Astrocyte (in vitro differentiated cells and primary cell): ENCODE measurements around the gene AKAP12. TPM values are rescaled to one million over a fixed set of nuclear protein-coding genes. Genes with fewer than 3 reads are reported as not detected.

Source experiments
- DNase-seq: peaks from one replicate; pipeline ENCODE4 v3.0.0-alpha.2; 2010; ENCODE audit warnings: low read depth
- FAIRE-seq: peaks from 2 replicates; lab custom pipeline; 2011; peaks lifted over from hg19 to GRCh38; lab: Jason Lieb, UNC
- H2AFZ ChIP-seq: 2 replicates; pipeline ENCODE4 v1.6.0; 2012; ENCODE audit warnings: low read depth, low read length, inconsistent platforms
- H3K27ac ChIP-seq: 2 replicates; pipeline ENCODE4 v1.5.1; 2011; ENCODE audit warnings: low read depth, low read length, inconsistent platforms
- H3K27me3 ChIP-seq: 2 replicates; pipeline ENCODE4 v1.6.0; 2011; ENCODE audit warnings: low read length, inconsistent platforms; ENCODE audit not compliant: insufficient read depth
- H3K36me3 ChIP-seq: 2 replicates; pipeline ENCODE4 v1.5.1; 2011; ENCODE audit warnings: low read length, inconsistent platforms; ENCODE audit not compliant: insufficient read depth
- H3K4me1 ChIP-seq: 2 replicates; pipeline ENCODE4 v1.5.1; 2011; ENCODE audit warnings: low read length, inconsistent platforms; ENCODE audit not compliant: insufficient read depth
- H3K4me2 ChIP-seq: 2 replicates; pipeline ENCODE4 v1.6.0; 2012; ENCODE audit warnings: low read length, inconsistent platforms
- H3K4me3 ChIP-seq: 2 replicates; pipeline ENCODE4 v1.5.1; 2011; ENCODE audit warnings: low read depth, mild to moderate bottlenecking, low read length, inconsistent platforms; ENCODE audit not compliant: insufficient read depth
- H3K79me2 ChIP-seq: 2 replicates; pipeline ENCODE4 v1.6.0; 2012; ENCODE audit warnings: mild to moderate bottlenecking, low read length, inconsistent platforms; ENCODE audit not compliant: insufficient read depth
- H3K9ac ChIP-seq: 2 replicates; pipeline ENCODE4 v1.6.0; 2012; ENCODE audit warnings: mild to moderate bottlenecking, low read length, inconsistent platforms
- H3K9me3 ChIP-seq: 2 replicates; pipeline ENCODE4 v1.5.1; 2012; ENCODE audit warnings: low read depth, mild to moderate bottlenecking, low read length, inconsistent platforms; ENCODE audit not compliant: insufficient read depth
- H4K20me1 ChIP-seq: 2 replicates; pipeline ENCODE4 v1.6.0; 2012; ENCODE audit warnings: low read length, inconsistent platforms; ENCODE audit not compliant: insufficient read depth
- H3K27ac Mint-ChIP-seq: one replicate; pipeline ENCODE4 v1.8.0; 2021; ENCODE audit warnings: mild to moderate bottlenecking, mixed read lengths; ENCODE audit not compliant: unreplicated experiment
- H3K27me3 Mint-ChIP-seq: one replicate; pipeline ENCODE4 v1.8.0; 2021; ENCODE audit warnings: low read depth, mixed read lengths; ENCODE audit not compliant: unreplicated experiment
- H3K36me3 Mint-ChIP-seq: one replicate; pipeline ENCODE4 v1.8.0; 2021; ENCODE audit warnings: low read depth, mixed read lengths; ENCODE audit not compliant: unreplicated experiment
- H3K4me1 Mint-ChIP-seq: one replicate; pipeline ENCODE4 v1.8.0; 2021; ENCODE audit warnings: low read depth, mixed read lengths; ENCODE audit not compliant: unreplicated experiment
- H3K4me3 Mint-ChIP-seq: one replicate; pipeline ENCODE4 v1.8.0; 2021; ENCODE audit warnings: mild to moderate bottlenecking, moderate library complexity, mixed read lengths; ENCODE audit not compliant: unreplicated experiment
- H3K9me3 Mint-ChIP-seq: one replicate; pipeline ENCODE4 v1.8.0; 2021; ENCODE audit warnings: mild to moderate bottlenecking, mixed read lengths; ENCODE audit not compliant: unreplicated experiment
- CTCF ChIP-seq: IDR thresholded peaks from 2 replicates; pipeline ENCODE4 v1.5.1; 2011; ENCODE audit warnings: low read depth, mild to moderate bottlenecking, inconsistent platforms, low read length, moderate library complexity; ENCODE audit not compliant: insufficient read depth
- EZH2 ChIP-seq: IDR thresholded peaks from 2 replicates; pipeline ENCODE4 v1.6.1; 2012; ENCODE audit warnings: mild to moderate bottlenecking, low read length, inconsistent platforms; ENCODE audit not compliant: insufficient read depth
- total RNA-seq: library from RNA; stranded (reverse); gene quantifications from 2 replicates; pipeline ENCODE4 v1.2.1, GENCODE V29; 2021

Gene AKAP12
- total RNA-seq, 1 donor from 2014 or later = 115 TPM

GRCh38 chr6:151317103-151317994 lies 77.6 kb downstream of the AKAP12 start:
- Mint-ChIP-seq H3K36me3 (peaks cover 12% of the 10 kb centered on the region), H3K27ac (peak overlapping the region; percentile 88), H3K27me3 (no peaks in the 10 kb centered on the region), H3K9me3 (no peaks in the 10 kb centered on the region), H3K4me1 (peaks cover 9% of the 10 kb centered on the region), H3K4me3 (no peak overlapping the region)
- Histone ChIP-seq H3K27ac (peak overlapping the region; percentile 60), H3K9ac (peak overlapping the region; percentile 55), H3K4me1 (peaks cover 15% of the 10 kb centered on the region), H3K36me3 (peaks cover 7% of the 10 kb centered on the region), H2AFZ (no peak overlapping the region), H3K4me3 (no peak overlapping the region), H3K79me2 (peaks cover 85% of the 10 kb centered on the region), H3K9me3 (no peaks in the 10 kb centered on the region), H3K27me3 (no peaks in the 10 kb centered on the region), H4K20me1 (peaks cover 16% of the 10 kb centered on the region), H3K4me2 (peak overlapping the region; percentile 49)
- DNase-seq (peak; percentile 92), FAIRE-seq (peak; percentile 47)
- TF ChIP-seq CTCF = no peak
- TF ChIP-seq EZH2 = no peak

- peaks cover 15% of the 10 kb centered on the region for H3K4me1 ChIP-seq
- H3K27ac ChIP-seq = peak overlapping the region; percentile 60
- Mint-ChIP-seq H3K9me3 (no peaks in the 10 kb centered on the region), H3K36me3 (peaks cover 14% of the 10 kb centered on the region), H3K4me1 (peaks cover 9% of the 10 kb centered on the region), H3K4me3 (no peak overlapping the region), H3K27me3 (no peaks in the 10 kb centered on the region), H3K27ac (peak overlapping the region; percentile 95)
- no peak overlapping the region for H2AFZ ChIP-seq
- peak overlapping the region; percentile 49 for H3K4me2 ChIP-seq
- no peak for FAIRE-seq
- peak overlapping the region; percentile 30 for H3K9ac ChIP-seq
- peaks cover 87% of the 10 kb centered on the region for H3K79me2 ChIP-seq
- peaks cover 16% of the 10 kb centered on the region for H4K20me1 ChIP-seq
- peaks cover 6% of the 10 kb centered on the region for H3K36me3 ChIP-seq
- no peaks in the 10 kb centered on the region for H3K9me3 ChIP-seq
- DNase-seq = no peak
- no peak for TF ChIP-seq EZH2
- no peak for TF ChIP-seq CTCF
- H3K4me3 ChIP-seq = no peak overlapping the region
- no peaks in the 10 kb centered on the region for H3K27me3 ChIP-seq
Observed at GRCh38 chr6:151317995-151318365, 78.2 kb downstream of the AKAP12 start.

- no peaks in the 10 kb centered on the region for H3K27me3 Mint-ChIP-seq
- peaks cover 31% of the 10 kb centered on the region for H3K4me1 ChIP-seq
- H3K36me3 ChIP-seq = no peaks in the 10 kb centered on the region
- H3K36me3 Mint-ChIP-seq = peaks cover 12% of the 10 kb centered on the region
- no peaks in the 10 kb centered on the region for H3K9me3 ChIP-seq
- no peak overlapping the region for H3K4me3 ChIP-seq
- no peak for TF ChIP-seq EZH2
- TF ChIP-seq CTCF = no peak
- no peaks in the 10 kb centered on the region for H3K9me3 Mint-ChIP-seq
- H3K27me3 ChIP-seq = no peaks in the 10 kb centered on the region
- H3K79me2 ChIP-seq = peaks cover 87% of the 10 kb centered on the region
- H3K27ac Mint-ChIP-seq = peak overlapping the region; percentile 31
- H4K20me1 ChIP-seq = peaks cover 10% of the 10 kb centered on the region
- no peak overlapping the region for H3K27ac ChIP-seq
- DNase-seq (no peak), FAIRE-seq (no peak)
- H3K4me3 Mint-ChIP-seq = no peak overlapping the region
- H3K9ac ChIP-seq = no peak overlapping the region
- peaks cover 15% of the 10 kb centered on the region for H3K4me1 Mint-ChIP-seq
- no peak overlapping the region for H3K4me2 ChIP-seq
- no peak overlapping the region for H2AFZ ChIP-seq
Observed at GRCh38 chr6:151320140-151320539, 80.4 kb downstream of the AKAP12 start.
